GM12878 (cell line): ENCODE results near the gene LMTK2. TPM values are rescaled to one million over a fixed set of nuclear protein-coding genes. Genes with fewer than 3 reads are reported as not detected.

ENCODE experiments used
- ATAC-seq: fragments of 200-7000 bp; cut with Tn5 transposase; 3 replicates; pipeline ENCODE4 v1.9.1; 2020; ENCODE audit warnings: mild to moderate bottlenecking, moderate library complexity
- BruUV-seq: library from RNA; stranded (reverse); fragments of 400-500 nt; replicated peaks from 2 replicates; lab custom pipeline; 2021; lab: Mats Ljungman, UMichigan
- CTCF ChIA-PET: fragments of 300-600 bp; sonication (Branson Sonifier 250); formaldehyde crosslinking; extraction: SDS; loops from one replicate; lab custom pipeline; 2021; ENCODE audit warnings: inconsistent platforms; lab: Yijun Ruan, JAX
- POLR2A ChIA-PET: fragments of 350-600 bp; formaldehyde crosslinking; extraction: SDS; loops from one replicate; lab custom pipeline; 2021; ENCODE audit warnings: inconsistent platforms; lab: Charles Lee
- RAD21 ChIA-PET: fragments of 300-600 bp; sonication (Branson Sonifier 250); formaldehyde crosslinking; loops from one replicate; lab custom pipeline; 2023; ENCODE audit warnings: antibody characterized with exemption; ENCODE audit not compliant: unreplicated experiment; lab: Charles Lee
- SMC1A ChIA-PET: fragments of 300-600 bp; sonication (Branson Sonifier 250); formaldehyde crosslinking; loops from one replicate; lab custom pipeline; 2023; ENCODE audit not compliant: unreplicated experiment, uncharacterized antibody; lab: Charles Lee
- DNase-seq: peaks from one replicate; pipeline ENCODE4 v3.0.0-alpha.2; 2011; ENCODE audit warnings: low read depth, low spot score
- FAIRE-seq: peaks from 3 replicates; lab custom pipeline; 2011; peaks lifted over from hg19 to GRCh38; lab: Jason Lieb, UNC
- H2AFZ ChIP-seq: 2 replicates; pipeline ENCODE4 v1.6.0; 2011; ENCODE audit warnings: low read depth, low read length, control low read depth; ENCODE audit not compliant: control insufficient read depth
- H3K27ac ChIP-seq: 2 replicates; pipeline ENCODE4 v1.5.1; 2011; ENCODE audit warnings: control low read depth; ENCODE audit not compliant: control insufficient read depth, insufficient read depth
- H3K27me3 ChIP-seq, 2 experiments: replicated peaks in 1 of 2; 2 replicates each; pipeline versions ENCODE4 v1.6.0 to v1.6.1; 2011; ENCODE audit warnings: low read length in 1 of 2; ENCODE audit not compliant: control insufficient read depth in 2 of 2, insufficient read depth in 2 of 2
- H3K36me3 ChIP-seq, 2 experiments: 2 replicates each; pipeline ENCODE4 v1.5.1; 2011; ENCODE audit warnings: low read length in 1 of 2; ENCODE audit not compliant: control insufficient read depth in 2 of 2, insufficient read depth in 2 of 2
- H3K4me1 ChIP-seq: 2 replicates; pipeline ENCODE4 v1.6.1; 2011; ENCODE audit warnings: mild to moderate bottlenecking, low read length, moderate library complexity, mixed read lengths; ENCODE audit not compliant: control insufficient read depth, insufficient read depth
- H3K4me2 ChIP-seq: 2 replicates; pipeline ENCODE4 v1.6.0; 2011; ENCODE audit warnings: control low read depth; ENCODE audit not compliant: control insufficient read depth, insufficient read depth
- H3K4me3 ChIP-seq: fragments of 200-600 bp; sonication (generic); 2 replicates; pipeline ENCODE4 v1.5.1; 2016
- H3K79me2 ChIP-seq: 2 replicates; pipeline ENCODE4 v1.6.0; 2011; ENCODE audit warnings: low read length; ENCODE audit not compliant: control insufficient read depth, insufficient read depth
- H3K9ac ChIP-seq: 2 replicates; pipeline ENCODE4 v1.8.0; 2011; ENCODE audit warnings: low read length, control low read depth, mixed read lengths; ENCODE audit not compliant: control insufficient read depth, insufficient read depth
- H3K9me3 ChIP-seq: replicated peaks from 3 replicates; pipeline ENCODE4 v1.5.1; 2011; ENCODE audit warnings: mild to moderate bottlenecking, low read length; ENCODE audit not compliant: control insufficient read depth, insufficient read depth
- H4K20me1 ChIP-seq: 2 replicates; pipeline ENCODE4 v1.6.0; 2011; ENCODE audit not compliant: control insufficient read depth, insufficient read depth
- IKZF1 ChIP-seq: fragments of 450-650 bp; conservative IDR thresholded peaks from 2 replicates; pipeline ENCODE4 v1.6.1; 2017; ENCODE audit warnings: antibody characterized with exemption, mild to moderate bottlenecking
- USF1 ChIP-seq: IDR thresholded peaks from 2 replicates; pipeline ENCODE4 v1.6.1; 2011; ENCODE audit warnings: borderline replicate concordance, low read depth, mild to moderate bottlenecking, moderate library complexity, mixed read lengths, low read length; ENCODE audit not compliant: insufficient read depth; ENCODE audit errors: extremely low read length
- ZBTB33 ChIP-seq: fragments of 450-650 bp; IDR thresholded peaks from 2 replicates; pipeline ENCODE4 v1.6.1; 2017; ENCODE audit warnings: mild to moderate bottlenecking
- WGBS: methylation state at CpG from one replicate; pipeline ENCODE4 v1.1.6; 2016; ENCODE audit warnings: low lambda C conversion rate; ENCODE audit not compliant: insufficient replicate concordance, insufficient coverage; ENCODE audit errors: missing lambda C conversion rate; 5-methylcytosine and 5-hydroxymethylcytosine counted together
- in situ Hi-C: fragments of 300-500 bp; cut with MboI; formaldehyde crosslinking; loops from 9 replicates; pipeline ENCODE4 v1.14.3; 2018; ENCODE audit warnings: mixed read lengths
- intact Hi-C: fragments of 100-400 bp; cut with micrococcal nuclease; formaldehyde crosslinking; loops from one replicate; pipeline ENCODE4 v1.14.2; 2022; ENCODE audit not compliant: unreplicated experiment
- polyA plus RNA-seq, 11 experiments: library from polyadenylated mRNA; depleted of rRNA in 4 of 11; unstranded in 6 of 11; stranded (reverse) in 5 of 11; fragments of >200 nt; fragmentation: Nextera tagmentation in 4 of 11; fragmentation: Illumina TruSeq in 1 of 11; extraction: Ambion mirVana in 4 of 11; extraction: Trizol in 1 of 11; gene quantifications; 1 replicate in 1 of 11; 2 replicates in 10 of 11; pipeline versions ENCODE4 v1.2.1 to v1.2.3, GENCODE V29; 2011 to 2016; ENCODE audit warnings: inconsistent platforms in 2 of 11, missing spikeins in 2 of 11, low read depth in 1 of 11
- total RNA-seq, 4 experiments: library from RNA; depleted of rRNA in 3 of 4; stranded (reverse); fragments of >200 nt in 3 of 4; fragmentation: Illumina TruSeq in 1 of 4; extraction: Trizol in 1 of 4; gene quantifications; 2 replicates each; pipeline versions ENCODE4 v1.2.1 to v1.2.3, GENCODE V29; 2013 to 2021

Gene LMTK2
- total and polyA plus RNA-seq, 10 of the 15 experiments (the other 5 are each of a cell fraction or from before 2014, with no cell fraction given) = 0.68 to 8.7 (median 4.6) TPM

- peaks cover 4% of the 10 kb centered on the region; the same call in 1 of the 2 replicates for H4K20me1 ChIP-seq
- BruUV-seq = no TSS peak
Measured at GRCh38 chr7:98193474-98194180, 87.0 kb downstream of the LMTK2 start.

More at GRCh38 chr7:98193474-98194180, 87.0 kb downstream of the LMTK2 start:
- FAIRE-seq (no peak), ATAC-seq (no peak), DNase-seq (no peak)
- TF ChIP-seq IKZF1 (no peak), USF1 (no peak), ZBTB33 (no peak)
- Histone ChIP-seq H2AFZ (no peak overlapping the region), H3K4me2 (no peak overlapping the region), H3K27ac (no peak overlapping the region), H3K27me3 (no peaks in the 10 kb centered on the region), H3K4me3 (no peak overlapping the region), H3K36me3 (peaks cover 5 to 8% of the 10 kb centered on the region in 2 experiments; a peak in 3 of 4 replicates), H3K9me3 (no peaks in the 10 kb centered on the region; the same call in 1 of the 3 replicates), H3K9ac (no peak overlapping the region), H3K79me2 (no peaks in the 10 kb centered on the region), H3K4me1 (no peaks in the 10 kb centered on the region)
- intact Hi-C loops = no loop called here
- SMC1A ChIA-PET = no interaction called here
- POLR2A ChIA-PET = no interaction called here
- CTCF ChIA-PET = no interaction called here
- RAD21 ChIA-PET = no interaction called here
- WGBS = 97% methylated on average over 37 of the region's 37 CpGs
- in situ Hi-C loops = no loop called here
